Measurements from ENCODE around the gene TMEM175.

TMEM175 gene

DNA sequence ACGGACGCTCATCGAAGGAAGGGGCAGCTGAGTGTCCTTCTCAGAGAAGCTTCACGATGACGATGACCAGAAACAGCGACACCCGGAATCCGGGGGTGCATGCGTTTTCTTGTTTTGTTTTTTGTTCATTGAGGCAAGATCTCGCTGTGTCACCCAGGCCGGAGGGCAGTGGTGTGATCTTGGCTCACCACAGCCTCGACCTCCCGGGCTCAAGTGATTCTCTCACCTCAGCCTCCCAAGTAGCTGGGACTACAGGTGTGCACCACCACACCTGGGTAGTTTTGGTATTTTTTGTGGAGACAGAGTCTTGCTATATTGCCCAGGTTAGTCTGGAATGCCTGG lies 21.3 kb downstream of the TMEM175 start:
- Histone ChIP-seq H3K4me2 (ENCODE audit: low read length) (no peak overlapping the region), H3K79me2 (ENCODE audit: control insufficient read depth, low read length) (no peaks in the 10 kb centered on the region), H3K27ac (ENCODE audit: low read depth, low read length) (no peak overlapping the region), H3K9me3 (ENCODE audit: control insufficient read depth, insufficient read depth, low read length) (no peaks in the 10 kb centered on the region), H3K36me3 (ENCODE audit: control insufficient read depth, low read length) (no peaks in the 10 kb centered on the region), H3K9me2 (replicated peaks; ENCODE audit: control insufficient read depth, low read length) (no peaks in the 10 kb centered on the region), H4K20me1 (ENCODE audit: control insufficient read depth, insufficient read depth, low read depth, low read length) (0 out of 2 replicates have a peak, but pooled peaks cover 7% of the 10 kb centered on the region), H3K4me3 (ENCODE audit: low read length) (no peak overlapping the region), H3K27me3 (ENCODE audit: control insufficient read depth, low read length) (no peaks in the 10 kb centered on the region), H3F3A (ENCODE audit: control insufficient read depth, insufficient read depth) (no peaks in the 10 kb centered on the region), H3K4me1 (ENCODE audit: control insufficient read depth, low read length) (no peaks in the 10 kb centered on the region)
- TF ChIP-seq EZH2phosphoT487 (IDR thresholded peaks at IDR 0.05; ENCODE audit: borderline replicate concordance, low read length) (no peak), CTCF (IDR thresholded peaks at IDR 0.05; ENCODE audit: low read depth, low read length, poor library complexity, severe bottlenecking) (no peak)

GRCh38 chr4:954211-955020 lies 22.2 kb downstream of the TMEM175 start:
- H3K9me3 ChIP-seq (ENCODE audit: control insufficient read depth, insufficient read depth, low read length): no peaks in the 10 kb centered on the region
- H4K20me1 ChIP-seq (ENCODE audit: control insufficient read depth, insufficient read depth, low read depth, low read length): no peaks in the 10 kb centered on the region
- H3K36me3 ChIP-seq (ENCODE audit: control insufficient read depth, low read length): no peaks in the 10 kb centered on the region
- no peak for TF ChIP-seq CTCF (IDR thresholded peaks at IDR 0.05; ENCODE audit: low read depth, low read length, poor library complexity, severe bottlenecking)
- no peak for TF ChIP-seq EZH2phosphoT487 (IDR thresholded peaks at IDR 0.05; ENCODE audit: borderline replicate concordance, low read length)
- H3F3A ChIP-seq (ENCODE audit: control insufficient read depth, insufficient read depth): no peaks in the 10 kb centered on the region
- no peaks in the 10 kb centered on the region for H3K27me3 ChIP-seq (ENCODE audit: control insufficient read depth, low read length)
- H3K9me2 ChIP-seq (replicated peaks; ENCODE audit: control insufficient read depth, low read length): no peaks in the 10 kb centered on the region
- H3K27ac ChIP-seq (ENCODE audit: low read depth, low read length): no peak overlapping the region
- H3K4me2 ChIP-seq (ENCODE audit: low read length): no peak overlapping the region
- H3K4me3 ChIP-seq (ENCODE audit: low read length): no peak overlapping the region
- no peaks in the 10 kb centered on the region for H3K79me2 ChIP-seq (ENCODE audit: control insufficient read depth, low read length)
- H3K4me1 ChIP-seq (ENCODE audit: control insufficient read depth, low read length): no peaks in the 10 kb centered on the region

- Histone ChIP-seq H3K79me2 (ENCODE audit: control insufficient read depth, low read length) (no peaks in the 10 kb centered on the region), H3K27me3 (ENCODE audit: control insufficient read depth, low read length) (no peaks in the 10 kb centered on the region), H3K4me1 (ENCODE audit: control insufficient read depth, low read length) (no peaks in the 10 kb centered on the region), H3K36me3 (ENCODE audit: control insufficient read depth, low read length) (no peaks in the 10 kb centered on the region), H3K4me3 (ENCODE audit: low read length) (no peak overlapping the region), H3K27ac (ENCODE audit: low read depth, low read length) (no peak overlapping the region), H3F3A (ENCODE audit: control insufficient read depth, insufficient read depth) (no peaks in the 10 kb centered on the region), H4K20me1 (ENCODE audit: control insufficient read depth, insufficient read depth, low read depth, low read length) (no peaks in the 10 kb centered on the region), H3K4me2 (ENCODE audit: low read length) (no peak overlapping the region), H3K9me3 (ENCODE audit: control insufficient read depth, insufficient read depth, low read length) (no peaks in the 10 kb centered on the region), H3K9me2 (replicated peaks; ENCODE audit: control insufficient read depth, low read length) (no peaks in the 10 kb centered on the region)
- TF ChIP-seq EZH2phosphoT487 (IDR thresholded peaks at IDR 0.05; ENCODE audit: borderline replicate concordance, low read length) (no peak), CTCF (IDR thresholded peaks at IDR 0.05; ENCODE audit: low read depth, low read length, poor library complexity, severe bottlenecking) (no peak)
Measured at GRCh38 chr4:955161-955921, 23.1 kb downstream of the TMEM175 start.
